Measurements from ENCODE around the gene DPYD.

DPYD gene

DNA sequence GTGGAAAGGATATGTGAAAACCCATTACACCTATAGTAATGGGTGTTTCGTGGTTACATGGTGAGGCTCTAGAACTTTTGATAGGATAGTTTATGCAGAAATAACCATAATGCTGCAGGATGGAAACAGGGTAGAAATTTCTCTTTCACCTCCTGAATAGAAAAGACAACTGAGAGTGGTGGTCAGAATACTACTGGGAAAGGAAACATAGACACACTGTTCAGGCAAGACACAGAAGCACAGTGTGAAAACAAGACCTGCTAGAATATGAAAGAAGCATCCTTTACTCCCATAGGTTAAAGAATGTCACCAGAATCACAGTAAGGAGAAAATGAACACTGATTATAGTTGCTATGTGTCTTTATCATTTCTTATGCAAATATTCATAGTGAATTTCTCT is 496.6 kb downstream of the DPYD start:
- in situ Hi-C loops (cut with MboI; ENCODE audit: low pct_unique_long_range_greater_than_20kb, low sequenced_read_pairs), result no loop called here
- DNase-seq, result no peak

DNA sequence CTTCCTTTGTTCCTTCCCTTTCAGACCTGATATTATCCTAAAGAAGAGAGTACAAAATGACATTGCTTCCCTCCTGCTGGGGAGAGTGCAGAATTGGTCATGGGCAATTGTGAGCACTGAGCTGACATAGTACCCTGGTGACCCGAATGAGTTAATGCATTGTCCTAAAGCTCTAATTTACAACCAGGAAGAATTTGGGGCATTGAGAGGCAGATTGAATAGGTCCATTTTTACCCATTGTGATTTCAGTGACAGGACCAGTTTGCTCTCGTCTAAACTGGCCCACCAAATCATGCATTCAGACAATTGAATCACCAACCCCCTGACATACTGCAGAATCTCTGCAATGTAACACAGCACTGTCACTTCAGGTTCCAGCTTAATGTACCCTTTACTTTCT is 497.4 kb downstream of the DPYD start:
- DNase-seq, result no peak
- in situ Hi-C loops (cut with MboI; ENCODE audit: low pct_unique_long_range_greater_than_20kb, low sequenced_read_pairs), result no loop called here

DNA sequence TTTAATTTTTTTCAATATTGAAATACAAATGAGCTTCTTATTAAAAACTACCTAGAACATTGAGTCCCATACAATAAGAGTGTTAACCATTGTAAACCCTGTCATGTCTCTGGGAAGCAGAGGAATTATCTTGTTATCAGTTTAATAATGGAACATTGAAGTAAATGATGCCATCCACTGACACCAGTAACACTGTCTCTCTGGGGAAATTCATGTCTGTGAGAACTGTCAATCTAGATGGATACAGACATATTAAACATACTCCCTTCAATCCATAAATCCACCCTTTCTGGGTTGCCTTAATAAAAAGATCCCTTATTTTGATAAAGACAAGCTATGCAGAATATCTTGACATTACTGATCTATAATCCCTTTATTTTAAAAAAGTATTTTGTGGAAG is 503.2 kb downstream of the DPYD start:
- in situ Hi-C loops (cut with MboI; ENCODE audit: low pct_unique_long_range_greater_than_20kb, low sequenced_read_pairs), result no loop called here
- DNase-seq, result no peak

DNA sequence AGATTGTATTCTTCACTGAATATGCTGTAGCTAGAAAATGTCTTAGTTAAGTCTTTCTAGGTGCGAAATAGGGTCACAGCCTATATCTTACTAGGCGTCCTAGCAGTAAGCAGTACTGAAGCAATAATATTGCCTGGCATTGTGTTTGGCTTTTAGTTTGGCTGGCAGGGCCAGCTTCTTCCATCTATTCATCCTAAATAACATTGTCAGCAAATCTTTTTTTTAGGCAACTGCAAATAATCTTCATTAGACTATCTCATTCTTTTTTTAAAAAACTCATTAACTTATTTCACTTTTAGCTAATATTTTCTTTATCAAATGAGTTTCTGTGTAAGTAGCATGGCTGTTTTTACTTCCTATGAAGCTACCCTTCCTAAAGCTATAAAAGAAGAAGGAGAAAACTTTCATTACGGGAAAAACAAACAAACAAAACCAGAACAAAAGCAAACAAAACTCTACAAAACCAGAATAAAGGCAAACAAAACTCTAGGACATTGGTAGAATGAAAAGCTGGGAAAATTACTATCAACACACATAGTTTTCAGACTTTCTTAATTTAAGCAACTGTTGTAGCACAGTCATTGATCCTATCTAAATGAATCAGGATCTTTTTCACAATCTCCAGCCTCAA is 506.0 kb downstream of the DPYD start:
- DNase-seq, result no peak
- in situ Hi-C loops (cut with MboI; ENCODE audit: low pct_unique_long_range_greater_than_20kb, low sequenced_read_pairs), result no loop called here

DNA sequence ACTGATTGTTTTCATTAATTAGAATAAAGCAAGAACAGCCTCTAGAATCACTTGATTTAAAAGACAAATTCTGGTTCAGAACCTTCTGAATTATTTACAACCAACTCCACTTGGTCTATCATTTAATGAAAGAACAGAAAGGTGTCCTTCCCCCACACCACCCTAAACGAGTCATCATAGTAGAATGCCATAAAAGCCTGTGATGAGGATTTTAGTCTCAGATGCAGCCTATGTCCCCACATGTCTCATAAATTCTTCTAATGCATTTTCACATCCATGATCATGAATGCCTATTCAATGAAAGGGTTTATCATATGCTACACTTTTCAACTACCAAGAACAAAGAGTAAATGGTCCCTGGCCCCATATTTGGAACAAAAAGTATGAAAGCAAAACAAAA is 508.1 kb downstream of the DPYD start:
- in situ Hi-C loops (cut with MboI; ENCODE audit: low pct_unique_long_range_greater_than_20kb, low sequenced_read_pairs), result no loop called here
- no peak for DNase-seq

GRCh38 chr1:97412166-97412565 is 508.7 kb downstream of the DPYD start:
- in situ Hi-C loops (cut with MboI; ENCODE audit: low pct_unique_long_range_greater_than_20kb, low sequenced_read_pairs), result no loop called here
- no peak for DNase-seq

DNA sequence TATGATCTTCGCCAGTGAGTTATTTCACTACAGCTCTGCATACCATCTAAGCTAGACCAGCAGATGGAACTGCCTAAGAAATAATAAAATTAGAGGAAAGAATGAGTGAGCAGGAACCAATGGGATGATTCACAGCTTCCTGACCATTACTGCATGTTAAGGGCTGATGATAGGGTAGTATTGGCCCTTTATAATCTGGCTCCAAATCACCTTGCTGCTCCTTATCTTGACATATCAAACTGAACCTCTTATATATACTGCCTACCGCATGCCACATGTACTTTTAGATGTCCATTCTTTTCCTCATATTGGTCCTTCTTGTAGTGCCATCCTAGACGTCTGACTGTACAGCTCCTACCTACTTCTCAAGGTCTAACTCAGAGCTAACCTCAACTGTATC is 524.4 kb downstream of the DPYD start:
- DNase-seq, result no peak
- in situ Hi-C loops (cut with MboI; ENCODE audit: low pct_unique_long_range_greater_than_20kb, low sequenced_read_pairs), result no loop called here

DNA sequence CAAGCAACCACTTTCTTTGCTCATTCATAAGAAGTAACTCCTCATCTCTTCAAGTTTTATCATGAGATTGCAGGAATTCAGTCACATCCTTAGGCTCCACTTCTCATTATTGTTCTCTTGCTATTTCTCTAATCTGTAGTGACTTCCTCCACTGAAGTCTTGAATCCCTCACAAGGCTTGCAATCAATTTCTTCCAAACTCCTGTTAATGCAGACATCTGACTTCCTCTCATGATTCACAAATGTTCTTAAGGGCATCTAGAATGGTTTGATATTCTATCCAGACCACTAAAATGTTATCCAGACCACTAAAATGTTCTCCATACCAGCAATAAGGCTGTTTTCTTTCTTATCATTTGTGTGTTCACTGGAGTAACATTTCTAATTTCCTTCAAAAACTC is 528.1 kb downstream of the DPYD start:
- no peak for DNase-seq
- in situ Hi-C loops (cut with MboI; ENCODE audit: low pct_unique_long_range_greater_than_20kb, low sequenced_read_pairs), result no loop called here

- in situ Hi-C loops (cut with MboI; ENCODE audit: low pct_unique_long_range_greater_than_20kb, low sequenced_read_pairs), result no loop called here
- no peak for DNase-seq
Observed at GRCh38 chr1:97385536-97386277, 535.1 kb downstream of the DPYD start.

DNA sequence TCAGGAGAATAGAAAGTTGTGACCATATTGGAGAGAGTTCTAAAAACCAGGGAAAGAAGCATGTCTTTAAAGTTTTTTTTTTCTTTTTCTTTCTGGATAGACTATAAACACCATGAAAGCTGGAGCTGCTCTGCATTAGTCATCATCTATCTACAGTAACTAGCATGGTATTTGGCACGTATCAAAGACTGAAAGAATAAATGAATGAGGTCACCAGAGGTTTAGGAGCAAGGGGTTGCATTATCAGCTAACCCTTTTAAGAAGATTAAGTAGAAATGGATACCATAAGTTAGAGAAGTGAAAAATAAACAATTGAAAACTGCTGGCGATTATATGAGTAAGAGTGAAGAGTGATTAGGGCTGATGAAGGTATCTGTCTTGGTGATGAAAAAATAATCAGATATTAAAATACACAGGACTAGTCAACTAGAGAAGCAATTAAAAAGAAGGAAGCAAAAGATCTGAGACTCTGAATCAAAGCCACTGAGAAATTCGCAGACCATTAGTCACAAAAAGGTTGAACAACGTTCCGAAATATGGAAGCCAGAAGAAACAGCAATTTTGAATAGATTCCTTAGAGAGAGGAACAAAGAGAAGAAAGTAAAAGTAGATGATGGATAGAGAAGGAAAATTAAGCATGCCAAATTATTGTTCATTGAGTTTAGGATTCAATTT is 536.4 kb downstream of the DPYD start:
- in situ Hi-C loops (cut with MboI; ENCODE audit: low pct_unique_long_range_greater_than_20kb, low sequenced_read_pairs), result no loop called here
- no peak for DNase-seq

GRCh38 chr1:97383797-97384196 is 537.0 kb downstream of the DPYD start:
- in situ Hi-C loops (cut with MboI; ENCODE audit: low pct_unique_long_range_greater_than_20kb, low sequenced_read_pairs), result no loop called here
- DNase-seq, result no peak

DNA sequence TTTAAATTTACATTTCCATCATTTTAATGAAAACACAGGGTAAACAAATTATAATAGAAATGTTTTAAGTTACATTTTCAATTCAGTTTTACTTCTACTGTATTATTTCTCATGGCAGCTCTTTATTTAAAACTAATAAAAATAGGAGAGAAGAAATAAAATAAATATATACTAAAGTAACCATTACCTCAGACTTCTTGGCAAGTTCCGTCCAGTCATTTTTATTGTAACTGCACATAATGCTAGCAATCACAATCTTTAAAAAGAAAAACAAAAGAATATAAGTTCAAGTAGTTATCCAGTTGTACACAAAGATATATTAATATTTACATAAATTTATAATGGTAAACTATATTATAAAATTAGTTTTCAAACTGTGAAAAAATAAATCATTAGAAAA is 538.6 kb downstream of the DPYD start:
- DNase-seq, result no peak
- in situ Hi-C loops (cut with MboI; ENCODE audit: low pct_unique_long_range_greater_than_20kb, low sequenced_read_pairs), result no loop called here

GRCh38 chr1:97379387-97380075 is 541.3 kb downstream of the DPYD start:
- DNase-seq, result no peak
- in situ Hi-C loops (cut with MboI; ENCODE audit: low pct_unique_long_range_greater_than_20kb, low sequenced_read_pairs), result no loop called here

DNA sequence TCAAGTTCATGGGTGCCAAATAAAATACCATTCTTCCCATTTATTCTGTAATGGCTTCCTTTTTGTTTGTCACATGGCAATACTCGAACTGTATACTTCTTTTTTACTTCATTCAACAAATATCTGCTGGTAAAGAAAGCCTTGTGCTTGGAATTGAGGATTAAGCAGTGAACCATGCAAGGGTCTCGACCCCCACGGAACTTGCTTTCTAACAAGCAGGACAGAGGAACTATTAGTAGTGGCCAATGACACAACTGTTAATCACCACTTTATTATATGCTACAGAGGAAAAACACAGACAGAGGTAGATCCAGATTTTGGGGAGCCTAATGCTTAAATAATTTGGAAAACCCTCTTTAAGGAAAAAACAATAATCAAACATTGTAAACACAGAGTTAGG is 542.2 kb downstream of the DPYD start:
- DNase-seq, result no peak
- in situ Hi-C loops (cut with MboI; ENCODE audit: low pct_unique_long_range_greater_than_20kb, low sequenced_read_pairs), result no loop called here

GRCh38 chr1:97377432-97378034 is 543.3 kb downstream of the DPYD start:
- no peak for DNase-seq
- in situ Hi-C loops (cut with MboI; ENCODE audit: low pct_unique_long_range_greater_than_20kb, low sequenced_read_pairs), result no loop called here

- in situ Hi-C loops (cut with MboI; ENCODE audit: low pct_unique_long_range_greater_than_20kb, low sequenced_read_pairs), result no loop called here
Observed at GRCh38 chr1:97373000-97373399, 547.8 kb downstream of the DPYD start.

GRCh38 chr1:97372531-97372930 is 548.3 kb downstream of the DPYD start:
- in situ Hi-C loops (cut with MboI; ENCODE audit: low pct_unique_long_range_greater_than_20kb, low sequenced_read_pairs), result no loop called here
- DNase-seq, result no peak

More at GRCh38 chr1:97373000-97373399, 547.8 kb downstream of the DPYD start:
- no peak for DNase-seq

DNA sequence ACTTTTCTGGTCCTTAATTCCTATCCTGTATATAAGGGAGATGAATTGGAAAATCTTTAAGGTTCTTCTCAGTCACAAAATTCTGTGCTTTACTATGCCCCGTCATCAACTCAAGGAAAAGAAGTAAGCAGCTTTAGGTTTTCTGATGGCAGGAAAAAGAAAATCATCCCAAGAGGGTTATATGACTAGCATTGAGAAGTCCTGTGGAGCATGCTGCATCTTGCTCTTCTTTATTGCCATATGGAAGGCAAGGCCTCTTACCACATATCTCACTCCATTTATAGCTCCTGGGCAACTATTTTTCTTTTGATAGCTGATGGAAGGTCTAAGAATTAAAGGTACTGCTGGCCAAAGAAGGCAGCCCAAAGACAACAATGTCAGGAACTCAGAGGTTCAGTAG is 552.5 kb downstream of the DPYD start:
- in situ Hi-C loops (cut with MboI; ENCODE audit: low pct_unique_long_range_greater_than_20kb, low sequenced_read_pairs), result no loop called here

GRCh38 chr1:97366984-97367383 is 553.9 kb downstream of the DPYD start:
- in situ Hi-C loops (cut with MboI; ENCODE audit: low pct_unique_long_range_greater_than_20kb, low sequenced_read_pairs), result no loop called here

More for the DNA sequence above, 552.5 kb downstream of the DPYD start:
- no peak for DNase-seq

GRCh38 chr1:97365026-97365425 is 555.8 kb downstream of the DPYD start:
- in situ Hi-C loops (cut with MboI; ENCODE audit: low pct_unique_long_range_greater_than_20kb, low sequenced_read_pairs), result no loop called here
- DNase-seq, result no peak

More at GRCh38 chr1:97366984-97367383, 553.9 kb downstream of the DPYD start:
- no peak for DNase-seq
